AML-193 (cell line): Measurements from ENCODE around the gene ZBTB17.

Experiments
- DNase-seq, 2 experiments: peaks; one replicate each; lab custom pipeline; 2025; lab: John Stamatoyannopoulos, UW

The ZBTB17 gene

DNA sequence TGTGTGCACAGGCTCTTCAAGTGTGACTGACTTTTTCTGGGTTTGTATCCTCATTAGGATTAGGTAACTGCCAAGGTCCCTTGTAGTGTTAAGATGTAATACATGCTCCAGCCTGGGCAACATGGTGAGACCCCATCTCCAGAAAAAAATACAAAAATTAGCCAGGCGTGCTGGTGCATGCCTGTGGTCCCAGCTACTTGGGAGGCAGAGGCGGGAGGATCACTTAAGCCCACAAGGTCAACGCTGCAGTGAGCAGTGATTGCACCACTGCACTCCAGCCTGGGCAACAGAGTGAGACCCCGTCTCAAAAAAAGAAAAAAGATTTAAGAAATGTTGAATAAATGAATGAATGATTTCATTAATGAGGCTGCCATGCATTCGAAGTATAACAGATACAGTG is 15.1 kb downstream of the ZBTB17 start:
- DNase-seq: no peak

DNA sequence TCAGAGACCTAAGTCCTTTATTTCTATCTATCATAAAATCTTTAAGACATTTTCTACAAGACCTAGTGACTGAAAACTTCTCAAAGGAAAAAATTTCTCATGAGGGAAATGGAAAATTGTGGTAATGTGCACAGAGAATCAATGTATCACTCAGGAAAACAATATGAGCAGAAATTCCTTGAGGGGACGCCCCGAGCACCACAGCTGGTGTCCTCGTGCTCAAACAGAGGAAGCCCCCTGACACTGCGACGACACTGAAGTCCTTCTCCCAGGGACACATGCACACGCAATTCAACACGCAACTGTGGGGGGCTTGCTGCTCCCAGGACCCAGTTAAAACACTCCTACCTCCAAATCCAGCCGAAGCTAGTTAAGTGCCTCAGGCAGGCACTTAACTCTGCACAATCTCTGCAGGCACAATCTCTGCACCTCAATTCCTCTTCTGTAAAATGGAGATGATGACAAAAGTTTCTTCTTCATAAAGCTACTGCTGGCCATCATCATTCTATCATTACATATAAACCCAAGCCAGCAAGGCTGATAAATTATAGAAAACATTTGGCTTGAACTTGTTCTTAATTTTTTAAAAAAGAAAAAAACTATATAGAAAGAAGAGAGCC is 16.0 kb downstream of the ZBTB17 start:
- no peak for DNase-seq

DNA sequence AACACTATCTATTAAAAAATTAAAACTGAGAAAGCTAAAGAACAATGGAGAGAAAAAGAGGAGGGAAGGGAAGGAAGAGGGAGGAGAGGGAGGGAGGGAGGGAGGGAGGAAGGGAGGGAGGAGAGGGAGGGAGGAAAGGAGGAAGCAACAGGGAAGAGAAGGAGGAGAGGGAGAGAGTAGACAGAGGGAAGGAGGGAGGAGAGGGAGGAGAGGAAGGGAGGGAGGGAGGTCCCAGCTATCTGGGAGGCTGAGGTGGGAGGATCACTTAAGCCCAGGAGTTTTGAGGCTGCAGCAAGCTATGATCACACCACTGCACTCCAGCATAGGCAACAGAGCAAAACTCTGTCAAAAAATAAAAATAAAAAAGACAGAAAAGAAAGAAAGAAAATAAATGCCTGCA is 16.5 kb downstream of the ZBTB17 start:
- DNase-seq: no peak

DNA sequence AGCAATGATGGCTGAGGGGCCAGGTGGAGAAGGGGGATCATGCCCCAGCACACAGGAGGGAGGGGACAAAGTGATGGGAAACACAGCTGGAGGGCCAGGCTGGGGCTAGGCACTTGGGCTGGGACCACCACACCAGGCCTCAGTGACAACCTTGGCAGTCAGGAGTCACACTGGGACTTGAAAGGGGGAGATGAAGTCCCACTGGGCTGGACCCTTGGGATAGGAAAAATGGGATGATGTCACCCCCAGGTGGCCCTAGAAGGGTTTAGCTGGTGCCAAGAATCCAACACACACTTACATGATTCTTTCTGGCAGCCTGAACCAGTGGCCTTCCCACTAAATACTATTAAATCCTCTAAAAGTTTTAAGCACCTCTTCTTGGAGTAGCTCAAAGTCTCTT is 17.1 kb downstream of the ZBTB17 start:
- no peak for DNase-seq

DNA sequence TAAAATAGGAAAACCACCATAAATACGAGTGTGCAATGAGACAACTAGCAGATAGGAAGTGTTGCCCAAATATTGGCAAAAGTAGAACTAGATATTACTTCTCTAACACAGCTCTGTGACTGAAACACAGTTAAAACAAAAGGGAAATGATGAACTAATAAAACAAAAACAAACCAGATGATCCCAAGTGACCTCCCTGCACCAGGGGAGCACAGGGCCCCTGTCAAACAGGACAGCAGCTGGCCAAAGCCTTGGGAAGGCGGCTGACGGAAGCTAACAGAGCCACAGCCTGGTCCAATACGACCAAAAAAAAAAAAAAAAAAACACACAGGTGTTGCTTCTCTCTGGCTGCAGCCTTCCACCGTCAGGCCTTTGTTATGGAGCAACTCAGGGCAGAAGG is 17.8 kb downstream of the ZBTB17 start:
- no peak for DNase-seq

DNA sequence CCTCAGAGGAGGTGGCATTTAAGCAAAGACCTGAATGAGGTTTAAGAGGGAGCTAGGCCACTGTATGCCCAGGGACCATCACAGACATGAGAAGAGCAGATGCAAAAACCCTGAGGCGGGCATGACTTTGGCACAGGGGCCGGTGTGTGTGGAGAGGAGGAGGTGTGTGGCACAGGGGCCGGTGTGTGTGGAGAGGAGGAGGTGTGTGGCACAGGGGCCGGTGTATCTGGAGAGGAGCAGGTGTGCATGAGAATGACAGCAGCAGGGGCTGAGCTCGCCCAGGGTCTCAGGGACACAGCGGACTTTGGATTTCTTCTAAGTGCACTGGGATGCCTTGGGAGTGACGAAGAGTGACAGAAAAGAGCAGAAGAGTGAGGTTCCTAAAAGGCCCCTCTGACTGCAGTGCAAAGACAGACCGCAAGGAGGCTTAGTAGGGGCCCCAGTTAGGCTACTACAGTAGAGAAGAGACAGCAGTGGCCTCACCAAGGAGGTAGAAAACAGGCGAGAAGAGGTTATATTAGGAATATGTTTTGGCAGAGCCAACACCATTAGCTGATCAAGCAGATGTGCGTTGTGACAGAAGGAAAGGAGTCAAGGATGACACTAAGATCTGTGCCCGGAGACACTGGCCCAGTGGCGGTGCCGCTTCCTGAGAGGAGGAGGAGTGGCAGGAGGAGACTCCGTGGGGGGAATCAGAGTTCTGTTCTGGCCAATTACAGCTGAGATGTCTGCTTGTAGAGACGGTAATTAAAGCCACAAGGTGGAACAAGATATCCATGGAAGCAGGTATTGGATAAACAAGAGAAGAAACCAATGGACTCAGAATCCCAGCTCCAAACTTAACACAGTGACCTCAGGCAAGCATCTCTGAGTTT is 18.4 kb downstream of the ZBTB17 start:
- no peak for DNase-seq

DNA sequence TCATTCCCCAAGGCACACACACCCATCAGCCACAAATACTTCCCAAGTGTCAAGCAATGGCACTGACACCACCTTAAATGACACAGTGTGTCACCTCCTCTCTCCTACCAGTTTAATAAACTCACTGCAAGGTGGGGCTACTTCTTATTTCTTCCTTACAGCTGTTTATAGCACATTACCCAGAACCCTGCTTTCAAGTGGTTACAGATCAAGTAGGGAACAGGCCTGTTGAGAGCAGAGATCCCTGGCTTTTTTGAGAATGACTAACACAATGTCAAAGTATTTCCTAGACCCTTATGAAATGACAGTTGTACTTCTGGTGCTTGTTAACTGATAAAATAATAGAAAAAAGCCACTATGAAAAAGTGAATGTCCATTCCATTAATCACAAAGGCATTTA is 19.8 kb downstream of the ZBTB17 start:
- DNase-seq: no peak

DNA sequence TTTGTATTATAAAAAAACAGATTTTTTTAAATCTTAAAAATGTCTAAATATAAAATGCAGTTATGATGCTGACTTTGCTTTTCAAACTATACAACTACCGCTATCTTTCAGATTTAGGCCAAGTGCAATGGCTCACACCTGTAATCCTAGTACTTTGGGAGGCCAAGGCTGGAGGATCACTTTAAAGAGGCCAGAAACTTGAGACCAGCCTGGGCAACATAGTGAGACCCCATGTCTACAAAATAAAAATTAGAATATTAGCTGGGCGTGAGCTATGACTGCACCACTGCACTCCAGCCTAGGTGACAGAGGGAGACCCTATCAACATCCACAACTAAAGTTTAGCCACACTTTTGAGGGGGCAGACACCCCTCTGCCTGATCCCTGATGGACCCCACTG is 20.3 kb downstream of the ZBTB17 start:
- DNase-seq: no peak

DNA sequence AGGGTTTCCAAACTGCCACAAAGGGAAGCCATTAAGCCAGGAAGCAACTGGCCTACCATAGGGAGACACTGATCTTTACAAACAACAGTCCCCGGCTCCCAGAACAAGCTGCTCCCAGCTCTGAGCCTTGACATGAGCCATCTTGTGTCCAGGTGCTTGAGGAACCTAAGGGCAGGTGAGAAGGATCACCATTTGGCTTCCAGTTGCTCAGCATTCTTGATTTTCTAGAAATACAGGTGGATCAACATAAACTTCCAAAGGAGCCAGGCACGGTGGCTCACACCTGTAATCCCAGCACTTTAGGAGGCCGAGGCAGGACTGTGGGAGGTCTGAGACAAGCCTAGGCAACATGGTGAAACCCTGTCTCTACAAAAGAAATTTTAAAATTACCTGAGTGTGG is 21.6 kb downstream of the ZBTB17 start:
- DNase-seq: no peak

DNA sequence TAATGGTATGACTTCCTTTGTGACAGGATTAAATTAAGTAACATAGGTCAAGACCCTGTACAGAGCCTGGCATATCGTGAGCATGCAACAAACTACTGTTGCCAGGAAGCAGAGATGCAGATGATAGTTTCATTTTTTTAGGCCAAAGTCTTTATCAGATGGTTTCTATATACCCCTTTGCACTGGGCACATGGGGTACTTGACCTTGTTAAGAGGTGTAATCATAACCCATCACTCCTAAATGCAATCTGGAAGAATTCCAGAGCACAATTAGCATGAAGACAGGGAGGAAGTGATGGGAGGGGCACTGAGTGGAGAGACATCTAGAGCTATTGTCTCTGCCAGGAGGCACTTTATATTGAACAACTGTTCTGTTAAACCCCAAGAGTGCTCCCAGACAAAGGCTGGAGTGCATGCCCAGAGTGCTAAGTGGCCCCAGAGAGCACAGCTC is 22.1 kb downstream of the ZBTB17 start:
- DNase-seq: no peak

DNA sequence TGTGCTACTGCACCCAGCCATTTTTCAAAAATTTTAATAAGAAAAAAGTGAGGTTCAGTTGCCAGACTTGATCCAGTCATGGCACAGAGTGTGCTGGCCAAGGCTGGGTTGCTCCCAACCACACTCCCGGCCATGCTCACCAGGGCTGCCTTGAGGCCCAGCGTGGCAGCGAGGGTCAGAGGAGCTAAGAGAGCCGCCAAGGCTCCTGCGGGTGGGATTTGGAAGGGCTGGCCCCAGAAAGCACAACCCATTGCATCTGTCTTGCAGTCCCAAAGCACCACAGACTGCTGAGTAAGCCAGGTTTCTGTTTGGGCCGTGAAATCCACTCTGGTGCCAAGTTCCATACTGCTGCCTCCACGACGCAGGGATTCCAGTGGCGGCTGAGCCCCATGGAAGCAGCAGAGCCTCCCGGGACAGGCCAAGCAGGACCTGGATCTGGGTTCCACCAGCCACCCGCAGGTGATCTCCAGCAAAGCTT is 22.6 kb downstream of the ZBTB17 start:
- no peak for DNase-seq

DNA sequence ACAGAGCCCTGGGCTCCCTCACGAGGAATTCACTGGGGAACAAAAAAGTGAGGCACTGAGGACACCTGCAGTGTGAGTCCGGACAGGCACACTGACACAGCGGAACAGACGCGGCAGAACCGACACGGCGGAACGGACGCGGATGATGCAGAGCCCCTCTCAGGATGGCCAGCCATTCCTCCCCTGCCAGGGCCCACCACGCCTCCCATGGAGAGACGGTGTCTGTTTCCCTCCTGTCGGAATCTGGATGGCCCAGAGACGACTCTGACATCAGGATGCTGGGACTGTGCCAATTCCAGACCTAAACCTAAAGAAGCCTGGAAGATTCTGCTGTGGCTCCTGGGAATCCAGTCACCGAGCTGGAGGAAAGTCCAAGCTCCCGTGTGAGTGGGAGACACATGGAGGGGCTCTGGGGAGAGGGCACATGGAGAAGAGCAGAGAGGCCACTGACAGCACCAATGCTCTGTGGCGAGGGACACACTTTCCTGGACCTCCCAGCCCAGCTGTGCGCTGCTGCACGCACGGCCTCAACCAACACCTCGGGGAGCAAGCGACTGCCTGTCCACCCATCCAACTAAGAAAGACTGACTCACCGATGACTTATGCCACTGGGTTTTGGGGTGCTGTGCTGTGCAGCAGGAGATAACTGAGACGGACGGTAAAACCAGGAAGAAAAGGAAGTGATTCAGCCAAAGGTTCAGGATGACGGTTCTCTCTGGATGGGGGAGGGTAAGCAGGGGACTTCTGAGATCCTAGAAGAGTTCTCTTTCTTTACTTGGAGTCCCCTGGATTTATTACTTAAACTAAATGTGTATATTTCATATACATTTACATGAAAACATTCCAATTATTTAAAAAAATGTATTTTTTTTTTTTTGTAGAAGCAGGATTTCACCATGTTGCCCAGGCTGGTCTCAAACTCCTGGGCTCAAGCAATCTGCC is 23.3 kb downstream of the ZBTB17 start:
- DNase-seq: peak; percentile 69 to 73

DNA sequence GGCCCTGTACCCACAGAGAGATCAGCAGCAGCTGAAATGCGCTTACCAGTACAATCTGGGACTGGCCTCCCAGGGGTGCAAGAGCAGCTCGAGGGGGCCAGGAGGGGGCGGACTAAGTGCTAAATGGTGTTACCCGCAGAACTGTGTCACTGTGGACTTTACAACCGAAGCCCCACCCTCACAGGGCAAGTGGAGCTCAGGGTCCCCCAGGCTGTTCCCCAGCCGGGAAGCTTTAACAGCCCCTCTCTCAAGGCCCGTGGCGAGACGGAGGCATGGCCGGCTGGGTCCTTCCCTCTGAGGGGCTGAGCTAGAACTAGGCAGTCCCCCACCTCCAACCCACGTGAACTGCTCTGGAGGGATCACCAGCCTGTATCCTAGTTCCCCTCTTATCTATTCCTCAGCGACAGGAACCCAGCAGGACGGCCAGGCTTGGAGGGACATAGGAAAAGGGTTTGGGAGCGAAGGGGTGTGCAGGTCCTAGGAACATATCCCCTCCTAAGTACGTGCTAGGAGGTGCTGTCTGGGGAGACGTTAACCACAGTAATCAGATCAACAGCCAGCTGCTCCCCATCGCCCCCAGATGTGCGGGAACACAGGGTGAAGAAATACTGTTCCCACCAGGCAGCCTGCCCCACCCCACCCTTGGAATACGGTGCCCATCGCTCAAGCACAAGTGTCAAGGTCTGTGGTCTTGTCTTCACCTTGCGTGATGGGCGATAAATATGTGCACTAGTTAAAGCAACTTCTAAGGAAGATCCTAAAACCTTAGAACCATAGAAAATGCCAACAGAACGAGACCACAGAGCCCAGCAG is 24.4 kb downstream of the ZBTB17 start:
- no peak for DNase-seq

DNA sequence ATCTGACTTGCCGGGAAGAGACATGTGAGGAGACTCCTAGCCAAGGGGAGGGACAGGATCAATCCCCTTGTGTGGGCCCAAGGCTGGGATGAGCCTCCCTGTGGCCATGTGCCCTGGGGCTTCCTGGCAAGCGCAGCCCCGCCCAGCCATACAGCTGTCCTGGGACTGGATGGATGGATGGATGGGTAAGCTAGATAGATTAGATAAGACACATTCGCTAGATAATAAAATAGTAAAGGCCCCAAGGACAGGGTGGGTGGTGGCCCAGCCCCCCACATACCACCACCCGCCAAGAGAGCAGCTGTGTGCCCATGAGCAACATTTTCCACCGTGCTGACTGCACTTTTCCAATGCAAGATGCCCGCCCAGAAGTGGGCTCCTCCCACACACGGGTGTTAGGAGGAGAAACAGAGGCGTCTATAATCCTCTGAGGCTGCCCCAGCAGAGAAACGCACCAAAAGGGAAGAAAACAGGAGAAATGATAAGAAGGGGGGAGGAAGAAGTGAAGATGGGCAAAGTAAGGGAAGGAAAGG is 25.1 kb downstream of the ZBTB17 start:
- DNase-seq: no peak

DNA sequence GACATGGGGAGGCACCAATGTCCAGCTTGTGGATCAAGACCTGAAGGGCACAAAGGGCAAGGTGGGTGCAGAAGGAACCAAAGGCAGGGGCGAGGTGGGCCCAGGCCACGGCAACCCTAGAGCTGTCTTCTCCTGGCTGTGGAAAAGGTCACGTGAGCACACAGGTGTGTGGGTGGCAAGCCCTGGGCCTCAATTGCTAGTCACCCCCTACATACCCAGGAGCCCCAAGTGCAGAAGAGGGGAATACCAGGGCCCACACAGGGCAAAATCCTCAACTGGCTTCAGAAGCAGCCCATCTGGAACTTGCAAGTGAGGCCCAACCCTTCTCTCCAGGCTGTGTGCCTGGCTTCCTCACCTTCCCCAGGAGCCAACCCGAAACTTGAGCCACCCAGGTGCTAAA is 25.6 kb downstream of the ZBTB17 start:
- no peak for DNase-seq

DNA sequence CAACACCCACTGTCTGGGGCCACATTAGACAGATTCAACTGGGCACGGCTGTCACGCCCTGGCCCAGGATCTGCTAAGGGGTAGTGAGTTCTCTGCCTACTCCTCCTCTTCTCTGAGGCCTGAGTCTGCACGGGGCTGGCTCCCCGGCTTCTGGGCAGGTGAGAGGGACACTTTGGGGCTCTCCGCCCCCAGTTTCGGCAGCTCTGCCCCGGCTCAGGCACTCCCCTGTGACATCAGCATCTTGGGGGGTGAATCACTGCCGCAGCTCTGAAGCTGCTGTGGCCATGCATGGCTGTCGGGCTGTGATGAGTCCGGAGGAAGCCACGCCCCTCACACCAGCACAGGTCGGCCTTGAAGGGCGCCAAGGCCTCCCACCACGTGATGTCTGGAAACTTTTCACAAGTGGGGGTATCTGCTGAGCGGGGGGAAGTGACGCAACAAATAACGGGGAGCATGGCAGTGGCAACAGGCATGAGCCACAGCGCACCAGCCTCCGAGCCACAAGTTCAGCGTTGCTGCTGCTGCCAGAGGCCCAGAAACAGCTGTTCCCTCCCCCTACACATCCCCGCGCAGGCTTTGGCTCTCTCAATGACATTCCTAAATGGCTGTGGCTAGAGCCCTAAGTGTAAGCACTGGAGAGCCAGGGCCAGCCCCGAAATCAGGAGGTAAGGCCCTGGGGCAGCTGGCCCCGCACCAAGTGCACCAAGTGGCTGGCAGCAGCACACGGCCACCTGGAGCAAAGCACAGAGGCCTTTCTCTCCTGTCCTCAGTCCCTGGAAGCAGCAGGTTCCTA is 26.3 kb downstream of the ZBTB17 start:
- peak; percentile 71 to 74 for DNase-seq

DNA sequence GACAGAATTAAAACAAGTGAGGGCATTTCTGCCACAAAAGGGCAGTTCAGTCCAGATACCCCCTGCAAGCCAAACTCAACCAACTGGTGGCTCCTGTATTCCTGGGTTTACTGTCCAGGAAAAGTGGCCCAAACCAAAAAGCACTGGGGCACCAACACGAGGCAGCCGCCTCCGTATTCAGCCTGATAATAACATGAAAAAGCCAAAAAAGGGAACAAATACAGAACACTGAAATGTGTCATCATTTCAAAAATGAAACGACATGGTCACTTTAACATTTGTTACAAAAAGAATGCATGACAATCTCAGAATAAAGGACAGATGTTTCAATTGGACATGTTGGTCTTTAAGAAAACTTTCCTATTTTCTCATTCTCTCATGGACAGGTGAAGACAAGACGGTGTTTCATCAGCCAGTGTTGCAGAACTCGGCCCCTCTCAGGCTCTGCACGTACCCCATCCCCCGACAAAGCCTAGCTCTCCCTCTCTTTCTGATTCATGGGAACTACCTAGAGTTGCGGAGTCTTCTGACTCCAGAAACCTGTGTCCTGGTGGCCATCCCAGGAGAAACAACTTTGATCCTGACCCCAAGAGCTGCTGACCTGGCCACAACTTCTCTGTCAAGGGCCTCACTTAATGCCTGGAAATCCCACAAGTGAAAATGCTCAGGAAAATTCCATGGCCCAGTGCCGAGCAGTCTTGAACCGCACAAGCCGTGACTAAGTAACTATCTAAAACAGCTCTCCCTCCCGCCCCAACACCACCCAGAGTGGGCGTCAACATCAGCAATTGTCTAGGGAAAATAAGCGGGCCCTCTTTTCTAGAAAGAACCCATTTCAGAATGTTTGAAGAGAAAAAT is 27.1 kb downstream of the ZBTB17 start:
- DNase-seq: no peak

DNA sequence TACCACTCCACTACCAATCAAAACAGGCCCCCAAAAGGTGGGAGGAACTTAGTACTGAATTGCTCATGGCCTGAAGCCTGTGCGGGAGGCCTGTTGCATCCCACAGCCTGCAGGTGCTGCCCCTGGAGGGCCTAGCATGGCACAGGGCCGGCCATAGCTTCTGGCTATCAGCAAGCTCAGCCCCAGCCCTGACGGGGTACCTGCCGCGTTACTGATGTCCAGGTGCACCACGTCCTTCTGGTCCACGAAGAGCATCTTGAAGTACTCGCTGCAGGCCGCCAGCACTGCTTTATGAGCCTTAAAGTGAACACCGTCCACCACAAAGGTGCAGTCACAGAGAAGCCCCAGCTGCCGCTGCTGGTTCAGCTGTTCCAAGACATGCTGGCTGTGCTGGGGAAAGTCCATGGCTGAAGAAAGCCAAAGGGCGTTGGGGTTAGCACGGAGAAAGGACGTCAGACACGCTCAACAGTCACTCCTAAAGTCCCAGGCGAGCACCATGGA is 27.8 kb downstream of the ZBTB17 start:
- no peak for DNase-seq

DNA sequence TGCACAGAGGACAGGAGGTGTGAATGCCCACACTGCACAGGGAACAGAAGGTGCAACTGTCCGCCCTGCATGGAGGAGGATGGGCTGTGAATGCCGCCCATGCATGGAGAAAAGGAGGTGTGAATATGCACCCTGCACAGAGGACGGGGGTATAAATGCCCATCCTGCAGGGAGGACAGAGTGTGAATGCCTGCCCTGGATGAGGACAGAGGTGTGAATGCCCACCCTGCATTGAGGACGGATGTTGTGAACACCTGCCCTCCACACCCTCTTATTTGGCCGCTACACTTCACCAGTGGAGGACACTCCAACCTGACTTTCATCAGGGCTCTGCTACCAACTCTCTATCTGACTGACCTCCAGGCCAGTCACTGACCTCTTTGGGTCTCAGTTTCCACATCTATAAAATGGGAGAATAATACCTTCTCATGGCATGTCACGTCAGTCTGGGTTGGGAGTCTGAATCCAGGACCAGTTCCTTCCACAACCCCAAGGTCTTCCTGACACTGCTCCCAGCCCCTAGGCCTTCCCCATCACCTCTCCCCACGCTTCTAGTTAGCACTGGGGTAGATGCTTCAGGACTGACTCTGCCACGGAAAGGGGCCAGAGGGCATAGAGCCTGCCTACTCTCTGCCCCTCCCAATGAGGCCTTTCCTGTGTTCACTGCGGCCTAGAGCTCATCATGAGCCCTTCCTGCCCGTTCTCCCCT is 28.4 kb downstream of the ZBTB17 start:
- DNase-seq: no peak
